ENCODE measurements around the gene MBD3L2B.

DNA sequence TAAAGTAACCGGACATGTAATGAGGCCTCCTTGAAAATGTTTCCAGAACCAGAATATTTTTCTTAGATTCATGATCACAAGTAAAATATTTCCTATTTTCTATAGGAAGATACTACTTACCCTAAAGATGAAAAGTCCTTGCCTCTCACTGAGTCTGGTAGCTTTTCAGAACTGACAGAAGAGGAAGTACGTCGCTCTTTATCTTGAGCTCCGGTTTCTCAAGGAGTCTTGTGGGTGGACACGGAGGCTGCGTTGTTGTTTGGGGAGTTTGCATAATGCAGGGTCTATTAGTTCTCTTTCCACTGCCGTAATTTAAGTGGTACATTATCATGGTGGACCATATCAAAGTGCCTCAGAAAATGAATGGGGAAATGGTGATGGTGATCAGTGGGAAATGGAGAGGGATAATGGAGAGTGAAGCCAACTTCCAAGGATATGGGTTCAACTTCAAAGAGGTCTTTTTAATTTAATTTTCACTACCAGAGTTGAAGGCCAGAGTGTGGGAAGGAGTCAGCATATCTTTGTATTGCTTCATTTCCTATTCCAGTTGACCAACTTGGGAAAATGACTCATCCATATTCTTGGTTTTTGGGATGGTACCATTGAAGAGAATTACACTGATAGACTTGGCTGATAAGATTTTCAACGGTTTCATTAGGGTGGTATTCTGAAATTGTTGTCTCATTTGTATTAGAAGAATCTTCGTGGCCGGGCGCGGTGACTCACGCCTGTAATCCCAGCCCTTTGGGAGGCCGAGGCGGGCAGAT is 23.4 kb downstream of the MBD3L2B start:
- TF ChIP-seq EZH2phosphoT487 (IDR thresholded peaks at IDR 0.05; ENCODE audit: borderline replicate concordance, low read depth) (no peak), MAX (IDR thresholded peaks at IDR 0.05; ENCODE audit: low read depth) (no peak), TCF12 (IDR thresholded peaks at IDR 0.05) (no peak), SIN3A (IDR thresholded peaks at IDR 0.05; ENCODE audit: borderline replicate concordance, low read depth, low read length) (no peak), RFX5 (IDR thresholded peaks at IDR 0.05; ENCODE audit: low read length) (no peak), RCOR1 (IDR thresholded peaks at IDR 0.05; ENCODE audit: low read length) (no peak), PBX3 (IDR thresholded peaks at IDR 0.05) (no peak), TAF1 (IDR thresholded peaks at IDR 0.05; ENCODE audit: borderline replicate concordance, low read depth, low read length) (no peak), EP300 (IDR thresholded peaks at IDR 0.05; ENCODE audit: borderline replicate concordance in 1 of 2, low read depth in 1 of 2, low read length in 1 of 2) (no peak)
- TF ChIP-seq, protein P1, sequence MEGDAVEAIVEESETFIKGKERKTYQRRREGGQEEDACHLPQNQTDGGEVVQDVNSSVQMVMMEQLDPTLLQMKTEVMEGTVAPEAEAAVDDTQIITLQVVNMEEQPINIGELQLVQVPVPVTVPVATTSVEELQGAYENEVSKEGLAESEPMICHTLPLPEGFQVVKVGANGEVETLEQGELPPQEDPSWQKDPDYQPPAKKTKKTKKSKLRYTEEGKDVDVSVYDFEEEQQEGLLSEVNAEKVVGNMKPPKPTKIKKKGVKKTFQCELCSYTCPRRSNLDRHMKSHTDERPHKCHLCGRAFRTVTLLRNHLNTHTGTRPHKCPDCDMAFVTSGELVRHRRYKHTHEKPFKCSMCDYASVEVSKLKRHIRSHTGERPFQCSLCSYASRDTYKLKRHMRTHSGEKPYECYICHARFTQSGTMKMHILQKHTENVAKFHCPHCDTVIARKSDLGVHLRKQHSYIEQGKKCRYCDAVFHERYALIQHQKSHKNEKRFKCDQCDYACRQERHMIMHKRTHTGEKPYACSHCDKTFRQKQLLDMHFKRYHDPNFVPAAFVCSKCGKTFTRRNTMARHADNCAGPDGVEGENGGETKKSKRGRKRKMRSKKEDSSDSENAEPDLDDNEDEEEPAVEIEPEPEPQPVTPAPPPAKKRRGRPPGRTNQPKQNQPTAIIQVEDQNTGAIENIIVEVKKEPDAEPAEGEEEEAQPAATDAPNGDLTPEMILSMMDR (IDR thresholded peaks at IDR 0.05) = no peak
- TF ChIP-seq, protein P2, sequence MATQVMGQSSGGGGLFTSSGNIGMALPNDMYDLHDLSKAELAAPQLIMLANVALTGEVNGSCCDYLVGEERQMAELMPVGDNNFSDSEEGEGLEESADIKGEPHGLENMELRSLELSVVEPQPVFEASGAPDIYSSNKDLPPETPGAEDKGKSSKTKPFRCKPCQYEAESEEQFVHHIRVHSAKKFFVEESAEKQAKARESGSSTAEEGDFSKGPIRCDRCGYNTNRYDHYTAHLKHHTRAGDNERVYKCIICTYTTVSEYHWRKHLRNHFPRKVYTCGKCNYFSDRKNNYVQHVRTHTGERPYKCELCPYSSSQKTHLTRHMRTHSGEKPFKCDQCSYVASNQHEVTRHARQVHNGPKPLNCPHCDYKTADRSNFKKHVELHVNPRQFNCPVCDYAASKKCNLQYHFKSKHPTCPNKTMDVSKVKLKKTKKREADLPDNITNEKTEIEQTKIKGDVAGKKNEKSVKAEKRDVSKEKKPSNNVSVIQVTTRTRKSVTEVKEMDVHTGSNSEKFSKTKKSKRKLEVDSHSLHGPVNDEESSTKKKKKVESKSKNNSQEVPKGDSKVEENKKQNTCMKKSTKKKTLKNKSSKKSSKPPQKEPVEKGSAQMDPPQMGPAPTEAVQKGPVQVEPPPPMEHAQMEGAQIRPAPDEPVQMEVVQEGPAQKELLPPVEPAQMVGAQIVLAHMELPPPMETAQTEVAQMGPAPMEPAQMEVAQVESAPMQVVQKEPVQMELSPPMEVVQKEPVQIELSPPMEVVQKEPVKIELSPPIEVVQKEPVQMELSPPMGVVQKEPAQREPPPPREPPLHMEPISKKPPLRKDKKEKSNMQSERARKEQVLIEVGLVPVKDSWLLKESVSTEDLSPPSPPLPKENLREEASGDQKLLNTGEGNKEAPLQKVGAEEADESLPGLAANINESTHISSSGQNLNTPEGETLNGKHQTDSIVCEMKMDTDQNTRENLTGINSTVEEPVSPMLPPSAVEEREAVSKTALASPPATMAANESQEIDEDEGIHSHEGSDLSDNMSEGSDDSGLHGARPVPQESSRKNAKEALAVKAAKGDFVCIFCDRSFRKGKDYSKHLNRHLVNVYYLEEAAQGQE (IDR thresholded peaks at IDR 0.05; ENCODE audit: low read depth, low read length) = no peak

Measured in SK-N-SH (cell line).